IPS-NIHi7 (cell line): ENCODE data around the gene INPP4B.
A peak's percentile ranks its signal among the peaks of the same experiment; 100 is the strongest.

Source experiments
- DNase-seq: peaks from one replicate; pipeline ENCODE4 v3.0.0; 2012; ENCODE audit warnings: mixed read lengths; ENCODE audit errors: extremely low spot score

Gene INPP4B

DNA sequence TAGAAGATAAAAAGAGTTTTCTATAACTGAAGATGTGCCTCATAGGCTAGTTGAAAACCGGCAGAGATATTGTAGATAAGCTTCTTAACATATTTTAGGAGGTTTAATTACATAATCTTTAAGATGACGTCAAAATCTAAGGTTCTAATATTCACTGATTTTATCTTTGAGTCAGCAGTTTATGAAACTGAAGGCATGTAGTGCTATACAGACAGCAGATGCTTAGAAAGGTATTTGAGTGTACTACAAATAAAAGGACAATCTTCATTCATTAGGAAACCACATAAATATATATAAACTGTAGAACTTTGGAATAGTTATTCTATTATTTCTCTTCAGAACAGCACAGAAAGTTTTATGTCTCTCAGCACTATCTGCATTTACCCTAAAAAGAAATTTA lies 704.9 kb downstream of the INPP4B start:
- no peak for DNase-seq

GRCh38 chr4:142130666-142131065 lies 715.4 kb downstream of the INPP4B start:
- no peak for DNase-seq

GRCh38 chr4:142129931-142130330 lies 716.2 kb downstream of the INPP4B start:
- no peak for DNase-seq

DNA sequence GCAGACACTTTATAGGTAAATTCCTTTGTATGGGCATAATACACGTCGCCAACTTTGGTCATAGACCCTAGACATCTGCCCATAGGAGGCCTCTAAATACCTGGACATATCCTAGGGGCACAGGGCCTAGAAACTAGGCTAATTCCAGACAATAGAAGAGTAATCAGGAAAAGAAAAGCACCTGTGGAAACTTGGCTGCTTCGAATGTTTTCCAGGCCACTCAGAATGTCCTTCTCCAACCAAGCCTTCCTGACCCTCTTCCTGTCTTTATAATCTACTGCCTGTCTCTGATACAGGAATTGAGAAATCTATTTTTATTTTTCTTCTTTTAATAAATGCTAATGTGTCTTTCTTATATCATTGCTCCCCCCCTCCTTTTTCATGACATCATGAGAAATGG lies 716.6 kb downstream of the INPP4B start:
- DNase-seq = no peak

DNA sequence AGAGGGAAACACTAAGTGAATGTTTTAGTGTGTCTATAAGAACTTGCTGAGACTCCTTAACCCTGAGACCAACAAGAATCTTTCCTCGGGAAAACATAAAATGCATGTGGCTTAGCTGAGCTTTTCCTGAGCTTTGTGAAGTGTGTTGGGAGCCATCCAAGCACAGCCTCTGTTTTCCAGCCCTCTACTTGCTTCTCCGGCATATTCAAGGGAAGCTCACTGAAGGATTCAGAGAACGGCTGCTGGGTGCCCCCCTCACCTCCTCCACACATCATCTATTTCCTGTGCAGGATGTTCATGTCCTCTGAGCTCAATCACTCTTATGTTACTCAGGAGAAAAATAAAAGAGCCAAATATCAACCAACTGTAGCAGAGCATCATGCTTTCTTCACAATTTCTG lies 717.6 kb downstream of the INPP4B start:
- no peak for DNase-seq

DNA sequence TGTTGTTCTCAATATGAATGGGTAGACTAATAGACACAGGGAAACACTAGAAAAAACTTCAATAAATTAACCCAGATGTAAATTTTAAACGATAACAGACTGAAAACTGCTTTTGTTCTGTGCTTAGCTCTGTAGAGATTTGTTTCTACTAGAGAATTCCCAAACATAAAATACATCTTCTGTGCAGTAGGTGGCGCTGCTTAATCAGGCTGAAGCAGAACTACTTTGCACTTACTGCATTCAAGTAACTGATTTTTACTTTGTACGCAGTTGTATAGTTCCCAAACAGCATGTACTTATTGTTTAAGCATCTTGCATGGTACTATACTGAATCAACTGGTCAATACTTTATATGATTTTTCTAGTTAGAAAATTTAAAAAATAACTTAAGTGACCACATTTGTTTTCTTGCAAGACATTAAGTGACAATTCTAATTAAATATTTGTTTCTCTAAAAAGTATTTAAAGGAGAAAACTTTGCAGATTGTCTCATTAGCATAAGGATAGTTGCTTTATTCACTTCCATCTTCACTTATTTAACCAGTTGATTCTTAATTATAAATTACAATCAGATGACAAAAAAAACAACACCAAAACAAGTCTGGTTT lies 719.1 kb downstream of the INPP4B start:
- peak; percentile 36 for DNase-seq

GRCh38 chr4:142124874-142125273 lies 721.2 kb downstream of the INPP4B start:
- DNase-seq = no peak

- DNase-seq = no peak
Observed at GRCh38 chr4:142121448-142122350, 724.4 kb downstream of the INPP4B start.

DNA sequence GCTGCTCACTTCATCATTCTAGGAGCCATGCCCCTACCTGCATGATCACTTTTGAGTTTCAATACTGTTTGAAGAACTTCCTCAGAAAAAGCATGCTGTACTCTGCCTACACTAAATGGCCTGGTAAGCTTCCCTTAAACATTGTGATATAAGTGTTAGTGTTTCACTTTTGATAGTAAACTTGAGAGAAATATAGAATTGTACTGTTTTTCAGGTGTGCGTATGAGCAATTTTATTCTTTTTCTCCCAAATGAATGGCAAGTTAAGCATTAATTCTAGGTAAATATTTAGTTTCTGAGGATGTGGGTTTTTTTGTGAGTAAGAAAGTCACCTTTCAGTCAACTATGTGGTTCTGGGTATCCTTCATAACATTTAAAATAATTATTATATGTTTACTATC lies 725.2 kb downstream of the INPP4B start:
- no peak for DNase-seq

GRCh38 chr4:142112451-142112850 lies 733.6 kb downstream of the INPP4B start:
- no peak for DNase-seq

GRCh38 chr4:142110136-142110535 lies 736.0 kb downstream of the INPP4B start:
- no peak for DNase-seq

DNA sequence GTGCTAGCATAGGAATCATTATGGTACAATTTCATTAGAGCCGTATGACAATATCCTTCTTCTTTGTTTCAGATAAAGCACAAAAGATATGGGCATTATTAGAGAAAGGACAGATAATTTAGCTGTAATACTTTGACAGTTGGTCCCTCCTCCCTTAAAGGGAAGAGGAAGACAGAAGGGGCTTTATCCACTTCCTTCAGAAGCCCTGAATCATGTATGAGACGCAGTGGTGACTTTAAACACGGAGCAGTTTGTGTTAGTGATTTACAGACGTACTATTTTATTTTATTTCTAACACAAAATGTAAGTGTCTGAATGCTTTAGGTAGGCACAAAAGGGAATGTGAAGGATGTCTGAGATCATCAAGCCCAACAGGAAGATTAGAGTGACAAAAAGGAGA lies 742.1 kb downstream of the INPP4B start:
- DNase-seq = no peak

DNA sequence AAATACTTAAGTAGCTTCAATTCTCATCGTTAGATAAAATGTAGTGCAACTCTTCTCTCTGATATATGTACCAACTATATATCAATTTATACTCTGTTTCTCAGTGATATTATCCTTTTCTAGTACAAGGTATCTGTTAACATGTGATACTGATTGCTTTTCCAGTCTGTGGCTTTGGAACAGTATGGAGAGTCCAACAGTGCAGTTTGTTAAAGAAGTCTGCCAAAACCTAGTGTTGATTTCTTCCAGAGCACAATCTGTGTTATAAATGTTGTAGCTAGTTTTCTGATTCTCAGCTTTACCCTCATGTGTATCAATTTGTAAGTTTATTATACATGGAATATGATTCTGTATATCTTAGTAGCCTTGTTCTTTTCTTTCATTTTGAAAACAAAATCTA lies 744.7 kb downstream of the INPP4B start:
- no peak for DNase-seq

DNA sequence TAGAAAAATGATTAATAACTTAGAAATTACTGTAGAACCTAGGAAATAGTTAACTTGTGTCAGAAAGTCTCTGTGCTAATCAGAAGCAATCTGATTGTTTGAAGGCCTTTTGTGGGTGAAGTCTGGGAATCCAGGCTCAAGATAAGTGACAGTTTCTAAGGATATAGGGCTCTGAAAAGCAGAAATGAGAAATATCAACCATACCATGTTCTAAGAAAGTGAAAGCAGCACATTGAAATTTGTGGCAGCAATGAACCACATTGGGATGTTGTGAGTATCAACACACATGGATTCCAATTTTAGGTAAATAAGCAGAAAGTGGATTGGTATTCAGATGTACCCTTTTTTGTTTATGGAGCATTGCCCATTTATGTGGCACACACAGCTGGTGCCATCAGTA lies 745.2 kb downstream of the INPP4B start:
- DNase-seq = no peak

- DNase-seq = no peak
Observed at GRCh38 chr4:142098900-142099545, 747.1 kb downstream of the INPP4B start.

DNA sequence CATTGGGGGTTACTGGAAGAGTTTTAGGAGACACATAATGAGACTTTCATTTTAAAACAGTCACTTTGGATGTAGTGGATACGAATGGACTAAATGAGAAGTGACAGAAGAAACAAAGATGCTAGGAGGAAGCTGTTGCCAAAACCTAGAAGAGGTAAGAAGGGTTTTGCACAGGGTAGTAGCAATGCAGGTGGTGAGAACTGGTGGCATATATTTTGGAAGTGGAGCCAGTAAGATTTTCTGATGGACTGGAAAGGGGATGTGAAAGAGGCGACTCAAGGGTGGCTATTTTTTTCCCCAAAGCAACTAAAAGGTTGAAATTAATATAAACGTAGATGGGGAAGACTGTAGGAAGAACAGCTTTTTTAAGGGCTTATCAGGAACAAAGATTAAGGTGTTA lies 747.7 kb downstream of the INPP4B start:
- no peak for DNase-seq

DNA sequence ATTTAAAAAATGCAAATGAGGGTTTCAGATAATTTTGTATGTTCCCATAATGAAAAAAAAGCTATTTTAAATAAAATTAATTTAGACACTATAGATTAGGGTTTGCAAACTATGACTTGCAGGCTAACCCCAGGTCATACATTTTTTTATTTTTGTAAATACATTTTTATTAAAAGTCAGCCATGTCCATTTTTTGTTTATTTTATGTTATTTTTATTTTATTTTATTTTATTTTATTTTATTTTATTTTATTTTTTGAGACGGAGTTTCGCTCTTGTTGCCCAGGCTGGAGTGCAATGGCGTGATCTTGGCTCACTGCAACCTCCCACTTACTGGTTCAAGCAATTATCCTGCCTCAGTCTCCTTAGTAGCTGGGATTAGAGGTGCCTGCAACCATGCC lies 749.1 kb downstream of the INPP4B start:
- no peak for DNase-seq

- DNase-seq = no peak
Observed at GRCh38 chr4:142095886-142096605, 750.1 kb downstream of the INPP4B start.

GRCh38 chr4:142092941-142093340 lies 753.2 kb downstream of the INPP4B start:
- no peak for DNase-seq

- DNase-seq = no peak
Observed at GRCh38 chr4:142091691-142092182, 754.4 kb downstream of the INPP4B start.

- DNase-seq = no peak
Observed at GRCh38 chr4:142091085-142091513, 755.0 kb downstream of the INPP4B start.

- DNase-seq = no peak
Observed at GRCh38 chr4:142088906-142089305, 757.2 kb downstream of the INPP4B start.
